ENCODE results near the gene NEK5. TPM values are rescaled to one million over a fixed set of nuclear protein-coding genes. Genes with fewer than 3 reads are reported as not detected.

The NEK5 gene
- total and polyA plus RNA-seq, 9 donors = 0.13 to 12.4 (median 0.50) TPM; not detected in 1

DNA sequence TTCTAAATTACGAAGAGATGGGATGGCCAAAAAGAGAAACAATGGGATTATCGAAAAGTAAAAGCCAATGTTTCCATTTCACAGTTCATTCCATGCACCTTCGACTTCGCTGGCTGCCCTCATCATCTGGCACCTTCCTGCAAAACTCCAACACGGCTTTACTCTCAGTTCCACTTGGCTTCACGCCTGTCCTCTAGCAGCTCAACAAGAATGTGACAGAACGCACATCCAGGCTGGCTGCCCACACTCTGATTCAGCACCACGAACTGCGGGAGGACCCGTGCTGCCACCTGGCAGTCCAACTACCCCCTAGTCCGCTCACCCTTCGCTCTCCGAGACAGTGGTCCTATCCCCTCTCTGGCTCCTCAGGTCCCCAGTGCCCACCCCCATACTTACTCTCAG, 129.4 kb downstream of the NEK5 start:
- no peaks in the 10 kb centered on the region for H3K27me3 ChIP-seq
- intact Hi-C loops (cut with DNase I) = no loop called here
- H3K4me3 ChIP-seq = no peak overlapping the region
- no peaks in the 10 kb centered on the region for H3K9me3 ChIP-seq
- 65 to 68% (median 68%) methylated on average over 13 of the region's 13 CpGs for WGBS, 3 donors
- H3K36me3 ChIP-seq = no peaks in the 10 kb centered on the region
- no peak for TF ChIP-seq CTCF (IDR thresholded peaks at IDR 0.05)
- TF ChIP-seq EP300 (IDR thresholded peaks at IDR 0.05) = no peak
- no peak for TF ChIP-seq POLR2A (IDR thresholded peaks at IDR 0.05)
- no peak overlapping the region for H3K27ac ChIP-seq
- H3K4me1 ChIP-seq (ENCODE audit: insufficient read depth) = peaks cover 8% of the 10 kb centered on the region
- DNase-seq = no peak

DNA sequence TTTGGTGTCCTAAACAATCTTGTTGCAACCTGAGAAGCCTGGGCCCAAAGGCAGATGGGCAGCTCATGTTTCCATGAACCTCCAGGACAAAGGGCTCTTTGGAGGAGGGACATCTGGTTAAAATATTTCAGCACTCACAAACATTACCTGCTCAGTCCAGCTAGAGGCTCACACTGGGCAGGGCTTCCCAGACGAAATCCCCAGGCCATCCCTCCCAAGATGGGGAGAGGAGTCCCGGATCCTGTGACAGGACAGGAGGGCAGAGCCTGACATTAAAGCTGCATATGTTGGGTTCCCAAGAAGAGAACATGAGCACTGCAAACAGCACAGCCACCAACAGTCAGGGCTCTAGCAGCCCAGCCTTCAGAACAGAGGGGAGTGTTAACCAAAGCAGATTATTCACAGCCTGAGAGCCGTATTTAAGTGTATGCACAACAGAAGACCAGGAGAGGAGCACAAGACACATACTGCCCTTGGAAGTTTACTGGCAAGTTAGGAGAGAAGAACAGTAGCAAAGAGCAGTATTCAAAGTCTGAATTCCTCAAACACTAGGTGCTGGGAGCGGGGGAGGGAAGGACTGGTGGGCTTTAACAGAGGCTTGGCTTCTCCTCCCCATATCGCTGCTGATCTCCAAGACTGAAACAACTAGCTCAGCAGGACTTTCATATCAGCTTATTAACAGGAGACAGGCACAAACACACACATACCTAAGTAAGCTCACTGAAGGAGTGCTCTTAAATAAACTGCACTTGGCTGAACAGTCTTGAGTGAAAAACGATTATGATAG, 130.0 kb downstream of the NEK5 start:
- no peak for DNase-seq
- Histone ChIP-seq H3K4me3 (no peak overlapping the region), H3K9me3 (no peaks in the 10 kb centered on the region), H3K27ac (no peak overlapping the region), H3K4me1 (ENCODE audit: insufficient read depth) (peaks cover 8% of the 10 kb centered on the region), H3K36me3 (no peaks in the 10 kb centered on the region), H3K27me3 (no peaks in the 10 kb centered on the region)
- 50 to 55% (median 54%) methylated on average over 6 of the region's 6 CpGs for WGBS, 3 donors
- TF ChIP-seq EP300 (IDR thresholded peaks at IDR 0.05) (no peak), POLR2A (IDR thresholded peaks at IDR 0.05) (no peak)
- intact Hi-C loops (cut with DNase I) = no loop called here

- H3K4me3 ChIP-seq = no peak overlapping the region
- intact Hi-C loops (cut with DNase I) = no loop called here
- TF ChIP-seq POLR2A (IDR thresholded peaks at IDR 0.05) (no peak), CTCF (IDR thresholded peaks at IDR 0.05) (no peak), EP300 (IDR thresholded peaks at IDR 0.05) (no peak)
- DNase-seq = no peak
- no peak overlapping the region for H3K27ac ChIP-seq
- peaks cover 8% of the 10 kb centered on the region for H3K4me1 ChIP-seq (ENCODE audit: insufficient read depth)
- WGBS, 3 donors = 75 to 78% (median 76%) methylated on average over 8 of the region's 8 CpGs
- no peaks in the 10 kb centered on the region for H3K27me3 ChIP-seq
- H3K36me3 ChIP-seq = no peaks in the 10 kb centered on the region
- H3K9me3 ChIP-seq = no peaks in the 10 kb centered on the region
These were observed 131.1 kb downstream of the NEK5 start for GRCh38 chr13:51997641-51998330.

DNA sequence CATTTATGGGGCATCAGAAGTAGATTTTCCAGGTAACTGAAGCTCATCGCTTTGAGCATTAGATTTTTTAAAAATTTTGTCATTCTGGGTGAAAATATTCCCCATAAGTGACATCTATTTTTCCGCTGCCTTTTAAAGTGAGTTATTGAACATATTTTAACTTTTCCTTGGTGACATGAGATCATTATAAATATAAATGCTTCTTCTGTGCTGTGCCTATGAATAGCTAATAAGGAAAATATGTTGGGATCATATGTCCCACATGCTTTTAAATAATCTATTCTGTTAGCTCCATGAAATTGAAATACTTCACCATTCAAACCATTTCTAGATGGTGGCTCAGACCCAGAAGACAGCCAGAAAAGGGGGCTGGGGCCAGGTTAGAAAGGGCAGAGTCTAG, 131.7 kb downstream of the NEK5 start:
- H3K27me3 ChIP-seq = no peaks in the 10 kb centered on the region
- DNase-seq = no peak
- TF ChIP-seq CTCF (IDR thresholded peaks at IDR 0.05) = no peak
- no peak for TF ChIP-seq POLR2A (IDR thresholded peaks at IDR 0.05)
- no peak for TF ChIP-seq EP300 (IDR thresholded peaks at IDR 0.05)
- no peaks in the 10 kb centered on the region for H3K36me3 ChIP-seq
- H3K4me1 ChIP-seq (ENCODE audit: insufficient read depth) = peaks cover 8% of the 10 kb centered on the region
- no peak overlapping the region for H3K27ac ChIP-seq
- H3K4me3 ChIP-seq = no peak overlapping the region
- no peaks in the 10 kb centered on the region for H3K9me3 ChIP-seq
- intact Hi-C loops (cut with DNase I) = no loop called here
- 95 to 97% (median 95%) methylated on average over 2 of the region's 2 CpGs for WGBS, 3 donors

DNA sequence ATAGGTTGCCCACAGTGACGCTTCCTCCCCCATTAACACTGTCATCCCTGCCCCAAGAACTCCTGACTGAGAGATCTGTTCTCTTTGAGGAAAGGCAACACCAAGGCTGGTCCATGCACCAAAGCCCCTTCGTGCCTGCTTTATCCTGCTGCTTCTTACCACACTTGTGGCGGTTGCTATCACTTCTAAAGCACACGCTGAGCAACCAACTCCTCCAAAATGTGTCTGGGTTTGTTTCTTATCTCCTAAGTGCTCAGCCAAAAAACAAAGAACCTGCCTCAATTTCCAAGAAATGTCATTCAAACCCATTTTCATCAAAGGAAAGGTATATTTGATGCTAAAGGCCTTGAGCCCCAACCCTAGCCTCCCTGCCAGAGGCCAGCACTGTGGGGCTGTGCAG, 132.2 kb downstream of the NEK5 start:
- Histone ChIP-seq H3K36me3 (no peaks in the 10 kb centered on the region), H3K4me3 (no peak overlapping the region), H3K9me3 (no peaks in the 10 kb centered on the region), H3K4me1 (ENCODE audit: insufficient read depth) (peaks cover 8% of the 10 kb centered on the region), H3K27ac (no peak overlapping the region), H3K27me3 (no peaks in the 10 kb centered on the region)
- intact Hi-C loops (cut with DNase I) = no loop called here
- 87 to 93% (median 91%) methylated on average over 4 of the region's 4 CpGs for WGBS, 3 donors
- DNase-seq = no peak
- TF ChIP-seq POLR2A (IDR thresholded peaks at IDR 0.05) = no peak
- TF ChIP-seq EP300 (IDR thresholded peaks at IDR 0.05) = no peak
- no peak for TF ChIP-seq CTCF (IDR thresholded peaks at IDR 0.05)
